GM18499 (cell line): ENCODE results near the gene FAT1.
"Not testable (repeated sequence)": the region's sequence is repeated elsewhere in the genome, so short reads cannot be mapped to it uniquely, and the experiment has no call there.

Experiments
- ATAC-seq: cut with Tn5 transposase; IDR thresholded peaks from one replicate; pipeline ENCODE4 v1.9.1; 2021; ENCODE audit warnings: moderate number of reproducible peaks; ENCODE audit not compliant: insufficient read depth, unreplicated experiment

Gene FAT1

GRCh38 chr4:186723292-186724057 lies at the start of gene FAT1:
Gene FAT1 (minus strand): TSS chr4:186723856. CDS start chr4:186709827, 14,029 bp downstream.
- no peak for ATAC-seq

GRCh38 chr4:186772936-186773487 lies 49.4 kb upstream of the FAT1 start:
- ATAC-seq: no peak

- ATAC-seq: no peak
Observed at GRCh38 chr4:186771624-186772023, 48.0 kb upstream of the FAT1 start.

- ATAC-seq: no peak
Observed at GRCh38 chr4:186770481-186771175, 47.0 kb upstream of the FAT1 start.

GRCh38 chr4:186767794-186768193 lies 44.1 kb upstream of the FAT1 start:
- ATAC-seq: no peak

GRCh38 chr4:186765673-186766546 lies 42.3 kb upstream of the FAT1 start:
- no peak for ATAC-seq

GRCh38 chr4:186765138-186765537 lies 41.5 kb upstream of the FAT1 start:
- ATAC-seq: no peak

GRCh38 chr4:186764457-186764856 lies 40.8 kb upstream of the FAT1 start:
- no peak for ATAC-seq

GRCh38 chr4:186762865-186763264 lies 39.2 kb upstream of the FAT1 start:
- no peak for ATAC-seq

GRCh38 chr4:186762361-186762760 lies 38.7 kb upstream of the FAT1 start:
- no peak for ATAC-seq

GRCh38 chr4:186761956-186762355 lies 38.3 kb upstream of the FAT1 start:
- ATAC-seq: not testable (repeated sequence)

GRCh38 chr4:186761393-186761792 lies 37.7 kb upstream of the FAT1 start:
- no peak for ATAC-seq

- no peak for ATAC-seq
Observed at GRCh38 chr4:186760576-186760975, 36.9 kb upstream of the FAT1 start.

- ATAC-seq: no peak
Observed at GRCh38 chr4:186759990-186760389, 36.3 kb upstream of the FAT1 start.

- ATAC-seq: no peak
Observed at GRCh38 chr4:186758929-186759682, 35.5 kb upstream of the FAT1 start.

GRCh38 chr4:186757696-186758355 lies 34.2 kb upstream of the FAT1 start:
- no peak for ATAC-seq

- ATAC-seq: not testable (repeated sequence)
Observed at GRCh38 chr4:186756550-186756949, 32.9 kb upstream of the FAT1 start.

GRCh38 chr4:186755550-186756519 lies 32.2 kb upstream of the FAT1 start:
- no peak for ATAC-seq
